Measurements from ENCODE around the gene C11orf21.

C11orf21 gene

DNA sequence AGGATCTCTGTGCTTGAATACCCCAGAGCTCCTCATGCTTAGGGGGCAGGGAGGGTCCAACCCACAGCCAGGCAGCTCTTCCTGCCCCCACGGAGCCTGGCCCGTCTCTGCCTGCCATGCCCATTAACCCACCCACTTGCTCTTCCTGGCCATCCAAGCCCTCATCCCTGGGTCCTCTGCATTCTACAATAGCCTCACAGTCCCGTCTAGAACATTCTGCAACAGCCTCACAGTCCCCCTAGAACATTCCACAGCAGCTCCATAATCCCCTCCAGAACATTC is 15.2 kb upstream of the C11orf21 start:
- no peaks in the 10 kb centered on the region for H3K36me3 ChIP-seq (ENCODE audit: low read length)
- H2AFZ ChIP-seq (ENCODE audit: low read depth, low read length, severe bottlenecking), result no peak overlapping the region
- H3K9ac ChIP-seq (ENCODE audit: low read length), result no peak overlapping the region
- H3K4me3 ChIP-seq (ENCODE audit: insufficient read depth, low read length, poor library complexity, severe bottlenecking), result no peak overlapping the region
- no peaks in the 10 kb centered on the region for H3K79me2 ChIP-seq (ENCODE audit: insufficient read depth, low read length)
- no peaks in the 10 kb centered on the region for H4K20me1 ChIP-seq (ENCODE audit: low read depth, low read length)
- no peaks in the 10 kb centered on the region for H3K9me3 ChIP-seq (ENCODE audit: insufficient read depth, low read length)
- no peaks in the 10 kb centered on the region for H3K27me3 ChIP-seq (ENCODE audit: low read length)
- no peak overlapping the region for H3K27ac ChIP-seq (ENCODE audit: low read depth, low read length)
- no peak overlapping the region for H3K4me2 ChIP-seq (ENCODE audit: low read depth, low read length, poor library complexity, severe bottlenecking)
- H3K9me2 ChIP-seq (replicated peaks; ENCODE audit: insufficient read depth, low read length), result no peaks in the 10 kb centered on the region
- TF ChIP-seq CTCF (IDR thresholded peaks at IDR 0.05; ENCODE audit: insufficient read depth, low read length, poor library complexity, severe bottlenecking) (no peak), EZH2phosphoT487 (conservative IDR thresholded peaks at IDR 0.05; ENCODE audit: low read length) (no peak)
- no peaks in the 10 kb centered on the region for H3F3A ChIP-seq (ENCODE audit: insufficient read depth)

- H3K9me2 ChIP-seq (replicated peaks; ENCODE audit: insufficient read depth, low read length), result no peaks in the 10 kb centered on the region
- no peaks in the 10 kb centered on the region for H3K9me3 ChIP-seq (ENCODE audit: insufficient read depth, low read length)
- H3F3A ChIP-seq (ENCODE audit: insufficient read depth), result no peaks in the 10 kb centered on the region
- TF ChIP-seq CTCF (IDR thresholded peaks at IDR 0.05; ENCODE audit: insufficient read depth, low read length, poor library complexity, severe bottlenecking) (no peak), EZH2phosphoT487 (conservative IDR thresholded peaks at IDR 0.05; ENCODE audit: low read length) (no peak)
- H4K20me1 ChIP-seq (ENCODE audit: low read depth, low read length), result no peaks in the 10 kb centered on the region
- H3K79me2 ChIP-seq (ENCODE audit: insufficient read depth, low read length), result no peaks in the 10 kb centered on the region
- no peak overlapping the region for H3K9ac ChIP-seq (ENCODE audit: low read length)
- H3K4me3 ChIP-seq (ENCODE audit: insufficient read depth, low read length, poor library complexity, severe bottlenecking), result no peak overlapping the region
- H3K36me3 ChIP-seq (ENCODE audit: low read length), result no peaks in the 10 kb centered on the region
- H2AFZ ChIP-seq (ENCODE audit: low read depth, low read length, severe bottlenecking), result no peak overlapping the region
- no peak overlapping the region for H3K4me2 ChIP-seq (ENCODE audit: low read depth, low read length, poor library complexity, severe bottlenecking)
- H3K27ac ChIP-seq (ENCODE audit: low read depth, low read length), result no peak overlapping the region
- H3K27me3 ChIP-seq (ENCODE audit: low read length), result no peaks in the 10 kb centered on the region
These were observed 14.6 kb upstream of the C11orf21 start for GRCh38 chr11:2316169-2316962.

GRCh38 chr11:2315395-2316168 is 13.9 kb upstream of the C11orf21 start:
- Histone ChIP-seq H3K9ac (ENCODE audit: low read length) (no peak overlapping the region), H3K4me3 (ENCODE audit: insufficient read depth, low read length, poor library complexity, severe bottlenecking) (no peak overlapping the region), H3K27me3 (ENCODE audit: low read length) (no peaks in the 10 kb centered on the region), H3K9me2 (replicated peaks; ENCODE audit: insufficient read depth, low read length) (no peaks in the 10 kb centered on the region), H3K79me2 (ENCODE audit: insufficient read depth, low read length) (no peaks in the 10 kb centered on the region), H3K36me3 (ENCODE audit: low read length) (no peaks in the 10 kb centered on the region), H3K27ac (ENCODE audit: low read depth, low read length) (no peak overlapping the region), H4K20me1 (ENCODE audit: low read depth, low read length) (no peaks in the 10 kb centered on the region), H3K4me2 (ENCODE audit: low read depth, low read length, poor library complexity, severe bottlenecking) (no peak overlapping the region), H3K9me3 (ENCODE audit: insufficient read depth, low read length) (no peaks in the 10 kb centered on the region), H2AFZ (ENCODE audit: low read depth, low read length, severe bottlenecking) (no peak overlapping the region), H3F3A (ENCODE audit: insufficient read depth) (no peaks in the 10 kb centered on the region)
- TF ChIP-seq CTCF (IDR thresholded peaks at IDR 0.05; ENCODE audit: insufficient read depth, low read length, poor library complexity, severe bottlenecking) (no peak), EZH2phosphoT487 (conservative IDR thresholded peaks at IDR 0.05; ENCODE audit: low read length) (no peak)
